Trophoblast cell (in vitro differentiated cells and primary cell): ENCODE data around the gene CHCHD3.

Experiments used
- DNase-seq, 2 donors: peaks; one replicate each; pipeline ENCODE4 v3.0.0-alpha.2; 2016
- H2AFZ ChIP-seq: 2 replicates; pipeline ENCODE4 v1.6.1; 2013; ENCODE audit warnings: low read length, moderate library complexity, mild to moderate bottlenecking; ENCODE audit not compliant: insufficient read depth, poor library complexity
- H2AK5ac ChIP-seq: 2 replicates; pipeline ENCODE4 v1.6.1; 2013; ENCODE audit warnings: mild to moderate bottlenecking, low read length
- H2BK120ac ChIP-seq: 2 replicates; pipeline ENCODE4 v1.6.1; 2013; ENCODE audit warnings: low read length, mild to moderate bottlenecking, moderate library complexity; ENCODE audit not compliant: insufficient read depth, poor library complexity
- H2BK12ac ChIP-seq: 2 replicates; pipeline ENCODE4 v1.6.1; 2013; ENCODE audit warnings: mild to moderate bottlenecking, low read length, moderate library complexity
- H2BK5ac ChIP-seq: 2 replicates; pipeline ENCODE4 v1.6.1; 2013; ENCODE audit warnings: low read length, low read depth, moderate library complexity, mild to moderate bottlenecking; ENCODE audit not compliant: poor library complexity
- H3K14ac ChIP-seq: 2 replicates; pipeline ENCODE4 v1.6.1; 2013; ENCODE audit warnings: mild to moderate bottlenecking, low read length
- H3K18ac ChIP-seq: 2 replicates; pipeline ENCODE4 v1.6.1; 2013; ENCODE audit warnings: mild to moderate bottlenecking, low read length
- H3K23ac ChIP-seq: 2 replicates; pipeline ENCODE4 v1.6.1; 2013; ENCODE audit warnings: low read length
- H3K27ac ChIP-seq: 2 replicates; pipeline ENCODE4 v1.5.1; 2013; ENCODE audit warnings: low read depth, mild to moderate bottlenecking, inconsistent platforms, low read length, moderate library complexity
- H3K27me3 ChIP-seq: 2 replicates; pipeline ENCODE4 v1.6.1; 2013; ENCODE audit warnings: inconsistent platforms, mild to moderate bottlenecking, low read length, moderate library complexity; ENCODE audit not compliant: insufficient read depth
- H3K36me3 ChIP-seq, 2 experiments: 1 replicate in 1 of 2; 2 replicates in 1 of 2; pipeline ENCODE4 v1.6.1; 2013; ENCODE audit warnings: low read length in 2 of 2, mild to moderate bottlenecking in 2 of 2, moderate library complexity in 1 of 2; ENCODE audit not compliant: insufficient read depth in 2 of 2, control insufficient read depth in 1 of 2
- H3K4ac ChIP-seq: 2 replicates; pipeline ENCODE4 v1.6.1; 2013; ENCODE audit warnings: low read depth, mild to moderate bottlenecking, low read length, moderate library complexity
- H3K4me1 ChIP-seq, 2 experiments: 1 replicate in 1 of 2; 2 replicates in 1 of 2; pipeline ENCODE4 v1.6.1; 2013; ENCODE audit warnings: low read length in 2 of 2, mild to moderate bottlenecking in 2 of 2, moderate library complexity in 1 of 2; ENCODE audit not compliant: insufficient read depth in 2 of 2, control insufficient read depth in 1 of 2
- H3K4me2 ChIP-seq: 2 replicates; pipeline ENCODE4 v1.6.1; 2013; ENCODE audit warnings: inconsistent platforms, mild to moderate bottlenecking, low read length, moderate library complexity
- H3K4me3 ChIP-seq: 2 replicates; pipeline ENCODE4 v1.5.1; 2013; ENCODE audit warnings: mild to moderate bottlenecking, low read depth, low read length, inconsistent platforms
- H3K79me1 ChIP-seq: one replicate; pipeline ENCODE4 v1.6.1; 2013; ENCODE audit warnings: low read length
- H3K79me2 ChIP-seq: 2 replicates; pipeline ENCODE4 v1.6.1; 2013; ENCODE audit warnings: low read length, mild to moderate bottlenecking; ENCODE audit not compliant: control insufficient read depth, insufficient read depth, poor library complexity
- H3K9ac ChIP-seq: 2 replicates; pipeline ENCODE4 v1.6.1; 2013; ENCODE audit warnings: mild to moderate bottlenecking, low read length
- H3K9me3 ChIP-seq: 2 replicates; pipeline ENCODE4 v1.6.1; 2013; ENCODE audit warnings: low read depth, mild to moderate bottlenecking, control low read depth, inconsistent platforms, low read length; ENCODE audit not compliant: insufficient read depth
- H4K12ac ChIP-seq: 2 replicates; pipeline ENCODE4 v1.6.1; 2013; ENCODE audit warnings: low read depth, mild to moderate bottlenecking, low read length, moderate library complexity
- H4K8ac ChIP-seq: 2 replicates; pipeline ENCODE4 v1.6.1; 2013; ENCODE audit warnings: low read depth, mild to moderate bottlenecking, low read length, moderate library complexity
- H4K91ac ChIP-seq: one replicate; pipeline ENCODE4 v1.6.1; 2013; ENCODE audit warnings: low read depth, mild to moderate bottlenecking, low read length, moderate library complexity
- WGBS: extraction: QIAGEN DNeasy Blood & Tissue Kit; methylation state at CpG from one replicate; pipeline ENCODE4 v1.1.7; 2013; ENCODE audit warnings: missing lambda C conversion rate; ENCODE audit not compliant: insufficient read length, insufficient coverage; ENCODE audit errors: extremely low coverage; 5-methylcytosine and 5-hydroxymethylcytosine counted together

The CHCHD3 gene

GRCh38 chr7:133071506-133071905 is 10.4 kb downstream of the CHCHD3 start:
- no peaks in the 10 kb centered on the region for H3K4me1 ChIP-seq
- H4K8ac ChIP-seq, result no peak overlapping the region
- H3K79me1 ChIP-seq, result no peaks in the 10 kb centered on the region
- H2AK5ac ChIP-seq, result no peak overlapping the region
- no peak overlapping the region for H2BK120ac ChIP-seq
- no peak overlapping the region for H2BK5ac ChIP-seq
- H3K27me3 ChIP-seq, result no peaks in the 10 kb centered on the region
- H4K12ac ChIP-seq, result no peak overlapping the region
- no peak overlapping the region for H2BK12ac ChIP-seq
- no peak overlapping the region for H3K4me3 ChIP-seq
- WGBS, result no CpG with 5 or more reads among the region's 2 CpGs
- no peak overlapping the region for H3K4ac ChIP-seq
- peaks cover 0 to 4% of the 10 kb centered on the region in 2 experiments for H3K36me3 ChIP-seq
- H2AFZ ChIP-seq, result no peak overlapping the region
- H3K79me2 ChIP-seq, result peaks cover 1% of the 10 kb centered on the region
- H3K18ac ChIP-seq, result no peak overlapping the region
- H4K91ac ChIP-seq, result no peak overlapping the region
- H3K27ac ChIP-seq, result no peak overlapping the region
- H3K4me2 ChIP-seq, result no peak overlapping the region
- H3K9ac ChIP-seq, result no peak overlapping the region
- H3K14ac ChIP-seq, result no peak overlapping the region
- no peak overlapping the region for H3K23ac ChIP-seq
- DNase-seq, result no peak
- H3K9me3 ChIP-seq, result no peaks in the 10 kb centered on the region

DNA sequence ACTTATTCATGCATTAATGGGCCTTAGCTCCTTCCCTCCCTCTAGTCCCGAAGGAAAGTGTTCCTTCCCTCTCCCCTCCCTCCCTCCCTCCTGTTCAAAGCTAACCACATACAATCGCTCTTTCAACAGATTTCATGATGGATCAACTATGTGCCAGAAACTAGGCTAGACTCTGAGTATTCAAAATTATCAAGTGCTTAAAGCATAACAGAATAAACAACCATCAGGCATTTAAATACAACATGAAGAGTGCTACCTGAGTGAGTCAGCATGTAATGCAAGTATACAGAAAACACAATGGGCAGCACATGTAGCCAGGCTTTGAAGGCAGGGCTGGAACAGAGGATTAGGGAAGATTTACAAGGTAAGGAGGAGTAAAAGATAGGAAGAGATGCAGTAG is 11.3 kb downstream of the CHCHD3 start:
- Histone ChIP-seq H3K9ac (no peak overlapping the region), H3K14ac (no peak overlapping the region), H2BK5ac (no peak overlapping the region), H4K12ac (no peak overlapping the region), H3K27ac (no peak overlapping the region), H2BK120ac (no peak overlapping the region), H3K36me3 (peaks cover 0 to 4% of the 10 kb centered on the region in 2 experiments), H3K9me3 (no peaks in the 10 kb centered on the region), H2BK12ac (no peak overlapping the region), H3K79me1 (no peaks in the 10 kb centered on the region), H3K18ac (no peak overlapping the region), H4K8ac (no peak overlapping the region), H2AK5ac (no peak overlapping the region), H4K91ac (no peak overlapping the region), H3K4ac (no peak overlapping the region), H3K27me3 (no peaks in the 10 kb centered on the region), H3K23ac (no peak overlapping the region), H2AFZ (no peak overlapping the region), H3K4me2 (no peak overlapping the region), H3K79me2 (peaks cover 1% of the 10 kb centered on the region), H3K4me3 (no peak overlapping the region), H3K4me1 (no peaks in the 10 kb centered on the region)
- WGBS, result no CpG with 5 or more reads among the region's 2 CpGs
- DNase-seq, result no peak

DNA sequence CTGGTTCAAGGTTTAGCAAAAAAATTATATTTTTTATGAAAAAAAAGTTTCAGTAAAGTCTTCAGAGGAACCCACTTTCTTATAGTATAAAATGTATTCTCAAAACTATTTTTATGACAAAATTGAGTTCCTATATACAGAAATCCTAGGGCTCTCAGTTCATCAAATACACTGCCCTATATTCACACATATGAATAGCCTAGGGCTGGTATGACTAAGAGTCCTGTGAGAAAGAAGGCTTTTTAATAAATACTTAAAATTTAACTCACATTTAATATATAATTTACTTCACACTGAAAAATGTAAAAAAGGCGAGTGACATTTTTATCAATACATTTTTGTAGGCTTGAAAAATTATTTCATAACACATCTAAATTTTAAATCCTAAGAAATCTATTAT is 16.6 kb downstream of the CHCHD3 start:
- H3K23ac ChIP-seq, result no peak overlapping the region
- H3K36me3 ChIP-seq, result peaks cover 0 to 2% of the 10 kb centered on the region in 2 experiments
- H3K27me3 ChIP-seq, result no peaks in the 10 kb centered on the region
- H2BK120ac ChIP-seq, result no peak overlapping the region
- H3K79me2 ChIP-seq, result no peaks in the 10 kb centered on the region
- H3K4me2 ChIP-seq, result no peak overlapping the region
- H2AFZ ChIP-seq, result no peak overlapping the region
- WGBS, result no CpG with 5 or more reads among the region's 1 CpG
- no peak overlapping the region for H4K8ac ChIP-seq
- no peak overlapping the region for H3K18ac ChIP-seq
- H3K27ac ChIP-seq, result no peak overlapping the region
- H3K4ac ChIP-seq, result no peak overlapping the region
- no peak overlapping the region for H2BK12ac ChIP-seq
- H3K4me1 ChIP-seq, result no peaks in the 10 kb centered on the region
- no peak overlapping the region for H3K4me3 ChIP-seq
- no peaks in the 10 kb centered on the region for H3K79me1 ChIP-seq
- no peak overlapping the region for H4K91ac ChIP-seq
- H3K9ac ChIP-seq, result no peak overlapping the region
- no peaks in the 10 kb centered on the region for H3K9me3 ChIP-seq
- no peak for DNase-seq
- no peak overlapping the region for H2AK5ac ChIP-seq
- H3K14ac ChIP-seq, result no peak overlapping the region
- H2BK5ac ChIP-seq, result no peak overlapping the region
- no peak overlapping the region for H4K12ac ChIP-seq

GRCh38 chr7:133064082-133064820 is 17.6 kb downstream of the CHCHD3 start:
- H3K4me2 ChIP-seq, result no peak overlapping the region
- no peak overlapping the region for H2AK5ac ChIP-seq
- H3K23ac ChIP-seq, result no peak overlapping the region
- H3K79me2 ChIP-seq, result no peaks in the 10 kb centered on the region
- H2BK5ac ChIP-seq, result no peak overlapping the region
- H2BK120ac ChIP-seq, result no peak overlapping the region
- no peak overlapping the region for H4K91ac ChIP-seq
- no peak for DNase-seq
- no CpG with 5 or more reads among the region's 4 CpGs for WGBS
- H3K27ac ChIP-seq, result no peak overlapping the region
- no peaks in the 10 kb centered on the region for H3K27me3 ChIP-seq
- no peak overlapping the region for H3K4ac ChIP-seq
- no peak overlapping the region for H2BK12ac ChIP-seq
- H4K8ac ChIP-seq, result no peak overlapping the region
- H3K4me1 ChIP-seq, result no peaks in the 10 kb centered on the region
- no peak overlapping the region for H2AFZ ChIP-seq
- H3K9ac ChIP-seq, result no peak overlapping the region
- H3K14ac ChIP-seq, result no peak overlapping the region
- H3K18ac ChIP-seq, result no peak overlapping the region
- H3K9me3 ChIP-seq, result no peaks in the 10 kb centered on the region
- no peak overlapping the region for H3K4me3 ChIP-seq
- H3K79me1 ChIP-seq, result no peaks in the 10 kb centered on the region
- peaks cover 0 to 2% of the 10 kb centered on the region in 2 experiments for H3K36me3 ChIP-seq
- no peak overlapping the region for H4K12ac ChIP-seq
